ENCODE data around the gene LASP1.

LASP1 gene

GRCh38 chr17:38868817-38869525, 887 bp upstream of the LASP1 start:
- FAIRE-seq (peak; percentile 54), DNase-seq (ENCODE audit: low spot score) (peak; percentile 86)

GRCh38 chr17:38870259-38871165, 654 bp downstream of the LASP1 start:
- no peak for FAIRE-seq

GRCh38 chr17:38871247-38872015, 1.6 kb downstream of the LASP1 start:
- DNase-seq (ENCODE audit: low spot score) (peak; percentile 84), FAIRE-seq (peak; percentile 84)

More at GRCh38 chr17:38870259-38871165, 654 bp downstream of the LASP1 start:
- DNase-seq (ENCODE audit: low spot score) = peak; percentile 23

GRCh38 chr17:38872027-38872511, 2.2 kb downstream of the LASP1 start:
- FAIRE-seq (no peak), DNase-seq (ENCODE audit: low spot score) (no peak)

GRCh38 chr17:38872671-38873385, 3.0 kb downstream of the LASP1 start:
- FAIRE-seq = no peak

GRCh38 chr17:38873640-38874380, 4.0 kb downstream of the LASP1 start:
- FAIRE-seq = no peak
- peak; percentile 67 for DNase-seq (ENCODE audit: low spot score)

More at GRCh38 chr17:38872671-38873385, 3.0 kb downstream of the LASP1 start:
- DNase-seq (ENCODE audit: low spot score) = no peak

GRCh38 chr17:38874505-38875400, 4.9 kb downstream of the LASP1 start:
- FAIRE-seq = no peak

GRCh38 chr17:38875477-38876075, 5.7 kb downstream of the LASP1 start:
- DNase-seq (ENCODE audit: low spot score) (no peak), FAIRE-seq (no peak)

More at GRCh38 chr17:38874505-38875400, 4.9 kb downstream of the LASP1 start:
- DNase-seq (ENCODE audit: low spot score) = no peak

- FAIRE-seq = no peak
- DNase-seq (ENCODE audit: low spot score) = no peak
Observed at GRCh38 chr17:38877130-38877851, 7.4 kb downstream of the LASP1 start.

GRCh38 chr17:38879878-38880665, 10.2 kb downstream of the LASP1 start:
- FAIRE-seq (peak; percentile 79), DNase-seq (ENCODE audit: low spot score) (peak; percentile 92)

GRCh38 chr17:38881600-38882191, 11.8 kb downstream of the LASP1 start:
- no peak for DNase-seq (ENCODE audit: low spot score)
- FAIRE-seq = no peak

- DNase-seq (ENCODE audit: low spot score) (no peak), FAIRE-seq (no peak)
Observed at GRCh38 chr17:38882870-38883269, 13.0 kb downstream of the LASP1 start.

GRCh38 chr17:38883592-38884526, 14.0 kb downstream of the LASP1 start:
- FAIRE-seq (no peak), DNase-seq (ENCODE audit: low spot score) (no peak)

GRCh38 chr17:38885044-38885727, 15.3 kb downstream of the LASP1 start:
- DNase-seq (ENCODE audit: low spot score) = no peak
- no peak for FAIRE-seq
